ENCODE measurements around the gene MAP6.

Gene MAP6

DNA sequence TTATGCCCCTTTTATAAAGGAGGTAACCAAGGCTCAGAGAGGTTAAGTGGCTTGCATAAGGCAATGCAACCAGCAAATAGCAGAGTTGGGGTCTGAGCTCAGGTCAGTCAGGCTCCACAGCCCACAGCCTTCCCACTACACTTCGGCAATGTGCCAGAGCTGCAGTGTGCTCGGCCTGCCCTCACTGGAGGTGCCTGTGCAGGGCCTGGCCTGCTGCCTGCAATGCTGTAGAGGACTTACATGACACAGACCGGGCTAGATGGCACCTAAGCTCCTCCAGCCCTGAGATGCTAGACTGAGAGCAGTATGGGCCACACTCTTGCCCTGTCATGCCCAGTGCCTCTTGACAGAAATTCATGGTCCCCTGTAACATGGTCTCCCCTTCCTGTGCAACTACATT lies 57.0 kb downstream of the MAP6 start:
- TF ChIP-seq, protein P1, sequence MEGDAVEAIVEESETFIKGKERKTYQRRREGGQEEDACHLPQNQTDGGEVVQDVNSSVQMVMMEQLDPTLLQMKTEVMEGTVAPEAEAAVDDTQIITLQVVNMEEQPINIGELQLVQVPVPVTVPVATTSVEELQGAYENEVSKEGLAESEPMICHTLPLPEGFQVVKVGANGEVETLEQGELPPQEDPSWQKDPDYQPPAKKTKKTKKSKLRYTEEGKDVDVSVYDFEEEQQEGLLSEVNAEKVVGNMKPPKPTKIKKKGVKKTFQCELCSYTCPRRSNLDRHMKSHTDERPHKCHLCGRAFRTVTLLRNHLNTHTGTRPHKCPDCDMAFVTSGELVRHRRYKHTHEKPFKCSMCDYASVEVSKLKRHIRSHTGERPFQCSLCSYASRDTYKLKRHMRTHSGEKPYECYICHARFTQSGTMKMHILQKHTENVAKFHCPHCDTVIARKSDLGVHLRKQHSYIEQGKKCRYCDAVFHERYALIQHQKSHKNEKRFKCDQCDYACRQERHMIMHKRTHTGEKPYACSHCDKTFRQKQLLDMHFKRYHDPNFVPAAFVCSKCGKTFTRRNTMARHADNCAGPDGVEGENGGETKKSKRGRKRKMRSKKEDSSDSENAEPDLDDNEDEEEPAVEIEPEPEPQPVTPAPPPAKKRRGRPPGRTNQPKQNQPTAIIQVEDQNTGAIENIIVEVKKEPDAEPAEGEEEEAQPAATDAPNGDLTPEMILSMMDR (IDR thresholded peaks at IDR 0.05; ENCODE audit: insufficient read depth, low read length, poor library complexity, severe bottlenecking) = no peak
- no peak overlapping the region for H3K4me3 ChIP-seq (replicated peaks; ENCODE audit: low read depth, low read length)
- H3K27me3 ChIP-seq (replicated peaks; ENCODE audit: control insufficient read depth, insufficient read depth, low read length) = peaks cover 1% of the 10 kb centered on the region
- no peak for DNase-seq (ENCODE audit: extremely low read depth, insufficient read length)
- no peaks in the 10 kb centered on the region for H3K36me3 ChIP-seq (ENCODE audit: control insufficient read depth, insufficient read depth, low read length)

DNA sequence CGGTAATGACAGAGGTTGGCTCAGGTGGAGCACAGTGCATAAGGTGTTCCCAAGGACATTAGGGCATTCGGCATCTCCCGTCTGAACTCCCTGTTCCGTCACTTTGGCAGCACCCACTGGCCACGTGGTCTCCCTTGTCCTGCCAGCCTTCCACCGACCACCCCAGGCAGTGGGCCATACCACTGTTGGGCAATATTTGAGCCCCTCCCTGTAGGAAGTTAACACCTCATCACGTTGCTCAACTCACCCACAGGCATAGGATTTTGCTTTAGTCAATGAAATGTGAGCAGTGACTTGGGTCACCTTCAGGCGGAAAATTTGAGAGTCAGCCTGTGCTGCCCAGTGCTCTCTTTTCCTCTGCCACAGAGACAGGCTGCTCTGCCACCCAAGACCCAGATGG lies 62.7 kb downstream of the MAP6 start:
- TF ChIP-seq, protein P1 (IDR thresholded peaks at IDR 0.05; ENCODE audit: insufficient read depth, low read length, poor library complexity, severe bottlenecking) = no peak
- Histone ChIP-seq H3K27me3 (replicated peaks; ENCODE audit: control insufficient read depth, insufficient read depth, low read length) (peaks cover 3% of the 10 kb centered on the region; the same call in 1 of the 2 replicates), H3K4me3 (replicated peaks; ENCODE audit: low read depth, low read length) (no peak overlapping the region), H3K36me3 (ENCODE audit: control insufficient read depth, insufficient read depth, low read length) (no peaks in the 10 kb centered on the region)
- DNase-seq (ENCODE audit: extremely low read depth, insufficient read length) = no peak

DNA sequence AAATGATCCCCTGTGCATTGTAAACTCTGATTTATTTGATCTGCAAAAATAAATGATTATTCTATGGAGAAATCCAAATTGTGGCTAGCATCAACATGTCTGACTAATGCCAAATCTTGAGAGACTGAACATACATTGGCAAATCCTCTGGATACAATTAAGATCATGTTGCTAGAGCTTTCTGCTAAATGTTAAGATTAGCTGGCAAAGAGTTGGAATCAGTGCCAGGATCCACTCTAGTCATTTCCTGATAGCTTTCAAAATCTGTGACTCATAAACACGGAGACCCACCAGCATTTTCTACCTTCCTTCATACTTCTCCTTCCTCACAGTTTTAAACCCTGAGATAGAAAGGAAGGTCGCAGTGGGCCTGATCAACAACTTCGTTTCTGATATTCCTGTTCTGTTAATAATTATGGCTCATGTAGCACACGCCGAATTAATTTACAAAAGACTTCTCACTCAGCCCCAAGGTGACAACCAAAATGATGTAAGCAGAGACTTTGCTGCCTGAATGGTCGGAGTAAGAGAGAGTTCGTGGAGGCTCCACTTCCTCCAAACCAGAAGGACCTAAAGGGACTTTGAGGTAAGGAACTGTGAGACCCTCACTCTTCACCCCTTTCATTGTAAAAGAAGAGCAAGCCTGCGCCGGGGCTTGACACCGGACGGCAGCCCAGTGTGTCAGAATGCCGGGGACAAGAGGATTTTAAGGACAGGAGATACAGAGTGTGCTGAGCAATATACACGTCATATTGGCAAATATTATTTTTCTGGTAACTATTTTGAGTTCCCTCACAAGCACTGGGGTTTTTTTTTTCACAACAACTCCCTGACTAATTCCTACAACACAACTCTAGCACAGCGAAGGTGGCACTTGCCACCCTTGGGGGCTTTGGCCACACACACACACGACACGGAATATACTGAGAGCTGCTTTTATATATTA lies 64.8 kb downstream of the MAP6 start:
- H3K4me3 ChIP-seq (replicated peaks; ENCODE audit: low read depth, low read length) = no peak overlapping the region
- TF ChIP-seq, protein P1 (IDR thresholded peaks at IDR 0.05; ENCODE audit: insufficient read depth, low read length, poor library complexity, severe bottlenecking) = no peak
- H3K36me3 ChIP-seq (ENCODE audit: control insufficient read depth, insufficient read depth, low read length) = no peaks in the 10 kb centered on the region
- DNase-seq (ENCODE audit: extremely low read depth, insufficient read length) = no peak
- peaks cover 3% of the 10 kb centered on the region for H3K27me3 ChIP-seq (replicated peaks; ENCODE audit: control insufficient read depth, insufficient read depth, low read length)

DNA sequence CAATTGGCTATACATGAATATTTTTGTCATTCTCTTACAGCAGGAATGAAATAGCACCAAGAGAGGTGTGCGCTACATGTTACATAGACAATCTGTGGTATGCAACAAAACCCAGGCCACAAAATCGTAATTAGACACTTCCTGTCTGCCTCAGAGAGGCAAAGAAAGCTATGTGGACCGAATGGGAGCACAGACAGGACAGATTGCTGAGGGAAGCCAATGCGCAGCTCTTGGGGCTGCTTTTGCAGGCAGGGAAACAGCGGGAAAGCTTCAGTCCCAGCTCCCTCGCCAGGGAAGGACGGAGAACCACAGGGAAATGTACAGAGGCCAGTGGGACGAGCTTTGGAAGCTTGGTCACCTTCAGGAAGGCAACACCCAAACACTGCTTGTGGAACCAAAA lies 65.9 kb downstream of the MAP6 start:
- Histone ChIP-seq H3K27me3 (replicated peaks; ENCODE audit: control insufficient read depth, insufficient read depth, low read length) (peaks cover 1% of the 10 kb centered on the region), H3K36me3 (ENCODE audit: control insufficient read depth, insufficient read depth, low read length) (no peaks in the 10 kb centered on the region), H3K4me3 (replicated peaks; ENCODE audit: low read depth, low read length) (no peak overlapping the region)
- DNase-seq (ENCODE audit: extremely low read depth, insufficient read length) = no peak
- TF ChIP-seq, protein P1 (IDR thresholded peaks at IDR 0.05; ENCODE audit: insufficient read depth, low read length, poor library complexity, severe bottlenecking) = no peak

DNA sequence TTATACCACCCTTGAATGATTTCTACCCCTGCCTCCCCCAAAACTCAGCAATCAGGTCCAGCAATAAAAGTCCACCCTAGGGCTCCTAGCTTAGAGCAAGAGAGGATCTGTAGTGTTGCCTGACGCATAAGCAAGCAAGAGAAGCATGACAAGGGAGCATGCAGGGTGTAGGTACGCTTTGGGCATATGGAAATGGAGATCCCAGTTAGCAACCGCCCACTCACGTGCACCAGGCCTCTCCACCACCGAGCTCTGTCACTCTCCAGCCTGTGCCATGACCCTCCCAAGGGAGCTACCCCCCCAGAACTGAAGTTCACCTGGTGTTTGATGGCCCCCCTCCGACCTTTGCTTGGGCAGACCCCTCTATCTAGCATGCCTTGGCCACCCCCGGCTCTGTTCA lies 67.3 kb downstream of the MAP6 start:
- TF ChIP-seq, protein P1 (IDR thresholded peaks at IDR 0.05; ENCODE audit: insufficient read depth, low read length, poor library complexity, severe bottlenecking) = no peak
- DNase-seq (ENCODE audit: extremely low read depth, insufficient read length) = no peak
- Histone ChIP-seq H3K36me3 (ENCODE audit: control insufficient read depth, insufficient read depth, low read length) (no peaks in the 10 kb centered on the region), H3K27me3 (replicated peaks; ENCODE audit: control insufficient read depth, insufficient read depth, low read length) (peaks cover 1% of the 10 kb centered on the region), H3K4me3 (replicated peaks; ENCODE audit: low read depth, low read length) (no peak overlapping the region)
